GM21723 (cell line): ENCODE results near the gene MYMX.

ENCODE experiments used
- ATAC-seq: cut with Tn5 transposase; IDR thresholded peaks from one replicate; pipeline ENCODE4 v1.9.1; 2021; ENCODE audit warnings: mild to moderate bottlenecking, moderate library complexity; ENCODE audit not compliant: unreplicated experiment

The MYMX gene

DNA sequence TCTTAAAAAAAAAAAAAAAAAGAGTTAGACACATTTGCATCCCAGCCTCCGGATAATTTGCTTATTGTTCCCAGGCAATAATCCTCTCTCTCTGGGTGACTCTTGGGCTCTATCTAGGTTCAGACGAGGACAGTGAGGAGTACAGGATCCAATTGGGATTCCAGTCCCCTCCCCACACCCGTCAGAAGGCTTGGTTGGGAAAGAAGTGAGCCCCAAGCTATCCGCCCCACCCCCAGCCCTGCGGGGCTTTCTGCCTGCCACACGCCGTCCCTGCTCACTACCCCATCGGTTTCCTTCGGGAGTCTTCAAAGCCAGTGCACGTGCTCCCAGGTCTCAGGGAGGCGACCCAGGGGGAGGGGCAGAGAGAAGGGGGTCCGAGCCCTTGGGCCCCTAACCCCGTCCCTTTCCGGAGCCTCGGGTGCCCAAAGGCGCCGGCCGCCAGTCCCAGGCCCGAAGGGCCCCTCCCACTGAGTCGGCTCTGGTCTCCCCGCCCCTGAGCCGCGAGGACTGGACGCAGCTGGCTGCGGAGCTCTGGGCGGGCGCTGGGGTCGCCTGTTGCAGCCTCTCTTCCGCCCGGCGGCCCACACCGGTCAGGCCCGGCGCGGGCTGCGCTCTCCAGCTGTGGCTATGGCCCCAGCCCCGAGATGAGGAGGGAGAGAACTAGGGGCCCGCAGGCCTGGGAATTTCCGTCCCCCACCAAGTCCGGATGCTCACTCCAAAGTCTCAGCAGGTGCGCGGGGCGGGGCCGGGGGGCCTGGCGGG lies 2.5 kb downstream of the MYMX start:
- peak; percentile 50 for ATAC-seq

DNA sequence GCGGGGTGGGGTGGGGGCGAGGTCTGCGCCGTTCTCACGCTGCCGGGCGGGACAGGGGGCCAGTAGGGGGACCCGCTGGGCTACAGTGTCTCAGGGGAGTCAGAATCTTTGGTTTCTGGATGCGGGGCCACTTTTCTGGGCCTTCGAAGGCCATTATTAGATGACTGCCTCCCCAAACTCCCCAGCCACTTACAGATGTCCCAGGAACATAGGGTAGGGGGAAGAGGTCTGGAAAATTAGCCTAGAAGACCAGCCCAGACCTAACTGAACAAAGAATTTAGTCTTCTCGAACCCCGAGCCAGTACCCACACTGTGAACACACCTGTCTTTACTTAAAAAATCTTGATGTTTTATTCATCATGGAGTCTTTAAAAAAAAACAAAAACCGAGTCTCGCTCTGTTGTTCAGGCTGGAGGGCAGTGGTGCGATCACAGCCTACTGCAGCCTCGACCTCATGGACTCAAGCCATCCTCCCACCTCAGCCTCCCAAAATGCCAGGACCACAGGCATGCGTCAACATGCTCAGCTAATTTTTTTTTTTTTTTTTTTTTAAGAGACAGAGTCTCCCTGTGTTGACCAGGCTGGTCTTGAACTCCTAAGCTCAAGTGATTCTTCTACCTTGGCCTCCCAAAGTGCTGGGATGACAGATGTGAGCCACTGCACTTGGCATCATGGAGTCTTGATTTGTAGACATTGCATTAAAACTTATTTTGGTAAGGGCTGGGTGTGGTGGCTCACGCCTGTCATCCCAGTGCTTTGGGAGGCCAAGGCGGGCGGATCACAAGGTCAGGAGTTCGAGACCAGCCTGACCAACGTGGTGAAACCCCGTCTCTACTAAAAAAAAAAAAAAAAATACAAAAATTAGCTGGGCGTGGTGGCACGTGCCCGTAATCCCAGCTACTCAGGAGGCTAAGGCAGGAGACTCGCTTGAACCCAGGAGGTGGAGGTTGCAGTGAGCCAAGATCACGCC lies 3.4 kb downstream of the MYMX start:
- no peak for ATAC-seq

DNA sequence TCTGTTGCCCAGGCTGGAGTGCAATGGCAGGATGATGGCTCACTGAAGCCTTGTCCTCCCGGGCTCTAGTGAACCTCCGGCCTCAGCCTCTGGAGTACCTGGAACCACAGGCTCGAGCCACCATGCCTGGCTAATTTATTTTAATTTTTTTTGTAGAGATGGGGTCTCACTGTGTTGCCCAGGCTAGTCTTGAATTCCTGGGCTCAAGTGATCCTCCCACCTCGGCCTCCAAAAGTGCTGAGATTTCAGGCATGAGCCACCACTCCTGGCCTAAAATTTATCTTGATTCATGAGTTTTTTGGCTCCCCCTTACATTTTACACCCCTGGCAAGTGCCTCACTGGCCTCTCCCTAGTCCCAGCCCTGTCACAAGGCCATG lies 4.2 kb downstream of the MYMX start:
- ATAC-seq = no peak

DNA sequence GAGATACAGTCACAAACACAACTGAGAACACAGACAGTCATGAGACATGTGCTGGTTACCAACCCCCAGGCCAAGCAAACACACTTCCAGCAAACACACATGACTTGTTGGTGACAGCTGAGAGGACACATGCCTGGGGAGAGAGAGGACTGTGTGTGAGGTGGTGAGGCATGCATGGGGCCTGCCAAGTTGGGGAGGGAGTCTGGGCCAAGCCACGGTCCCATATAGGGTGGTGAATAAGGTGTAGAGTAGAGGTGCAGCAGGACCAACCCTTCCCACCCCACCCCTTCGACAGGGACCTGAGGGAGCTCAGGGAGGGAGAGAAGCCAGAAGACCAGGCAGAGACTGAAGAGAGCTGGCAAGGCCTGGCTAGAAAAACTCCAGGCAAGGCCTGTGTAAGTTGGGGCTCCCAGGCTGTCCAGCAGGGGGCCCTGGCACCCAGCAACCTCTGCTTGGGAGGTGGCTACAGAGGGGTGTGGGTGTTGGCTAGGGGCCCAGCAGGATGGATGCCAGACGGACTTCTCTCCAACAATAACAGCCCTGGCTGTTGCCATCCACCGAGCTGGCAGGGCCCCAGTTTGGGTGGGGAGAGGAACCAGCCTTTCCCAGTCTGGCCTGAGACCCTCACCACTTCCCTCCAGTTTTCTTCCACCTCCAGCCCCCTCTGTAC lies 4.7 kb downstream of the MYMX start:
- peak; percentile 42 for ATAC-seq

DNA sequence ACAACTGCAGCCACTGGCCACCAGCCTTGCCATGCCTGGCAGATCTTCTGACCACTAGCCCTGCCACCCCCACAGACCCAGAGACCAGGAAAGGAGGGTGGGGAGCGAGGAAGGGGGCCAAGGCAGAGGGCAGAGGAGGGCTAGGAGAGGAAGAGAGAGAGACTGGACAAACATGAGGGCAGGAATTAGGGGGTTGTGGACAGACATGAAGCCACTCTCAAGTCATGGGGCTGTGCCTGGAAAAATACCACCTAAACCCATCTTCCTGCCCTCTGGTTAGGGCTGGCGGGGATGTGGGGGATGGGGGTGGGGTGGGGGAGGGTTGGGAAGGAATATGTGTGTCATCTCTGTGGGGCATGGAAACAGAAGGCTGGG lies 5.2 kb downstream of the MYMX start:
- ATAC-seq = no peak

DNA sequence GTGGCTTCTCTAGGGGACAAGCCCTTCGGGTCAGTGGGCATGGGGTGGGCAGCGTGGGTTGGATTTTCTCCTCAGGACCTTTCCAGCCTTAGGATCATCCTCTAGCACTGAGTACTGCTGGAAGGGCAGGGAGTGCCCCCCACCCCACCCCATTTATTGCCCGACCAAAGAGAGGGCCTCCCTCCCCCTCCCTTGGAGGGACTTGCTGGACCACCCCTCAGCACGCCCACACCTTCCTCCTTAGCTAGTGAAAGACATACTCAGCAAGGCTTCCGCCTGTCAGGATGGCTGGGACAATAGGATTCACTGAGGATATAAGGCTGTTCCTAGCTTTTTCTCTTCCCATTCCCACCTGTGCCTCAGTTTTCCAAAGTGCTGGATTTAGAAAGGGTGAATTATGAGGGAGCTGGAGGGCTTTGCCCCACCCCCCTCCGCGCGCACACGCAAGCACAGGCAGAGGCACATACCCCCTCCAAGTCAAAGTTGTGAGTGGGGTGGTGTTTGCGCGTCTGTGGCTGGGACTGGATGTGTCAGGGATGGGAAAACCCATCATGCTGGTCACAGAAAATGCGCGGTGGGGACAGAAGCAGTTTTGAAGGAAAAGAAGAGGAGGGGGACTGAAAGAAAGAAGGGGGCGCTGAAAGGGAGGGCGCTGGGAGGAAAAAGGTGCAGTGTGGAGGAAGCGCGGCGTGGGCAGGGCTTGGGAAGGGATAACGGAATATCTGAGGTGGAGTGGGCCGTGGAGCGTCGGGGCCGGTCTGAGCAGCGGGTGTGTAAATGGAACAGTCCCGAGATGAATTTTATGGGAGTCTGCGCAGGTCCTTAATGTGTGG lies 6.0 kb downstream of the MYMX start:
- ATAC-seq = peak; percentile 2

DNA sequence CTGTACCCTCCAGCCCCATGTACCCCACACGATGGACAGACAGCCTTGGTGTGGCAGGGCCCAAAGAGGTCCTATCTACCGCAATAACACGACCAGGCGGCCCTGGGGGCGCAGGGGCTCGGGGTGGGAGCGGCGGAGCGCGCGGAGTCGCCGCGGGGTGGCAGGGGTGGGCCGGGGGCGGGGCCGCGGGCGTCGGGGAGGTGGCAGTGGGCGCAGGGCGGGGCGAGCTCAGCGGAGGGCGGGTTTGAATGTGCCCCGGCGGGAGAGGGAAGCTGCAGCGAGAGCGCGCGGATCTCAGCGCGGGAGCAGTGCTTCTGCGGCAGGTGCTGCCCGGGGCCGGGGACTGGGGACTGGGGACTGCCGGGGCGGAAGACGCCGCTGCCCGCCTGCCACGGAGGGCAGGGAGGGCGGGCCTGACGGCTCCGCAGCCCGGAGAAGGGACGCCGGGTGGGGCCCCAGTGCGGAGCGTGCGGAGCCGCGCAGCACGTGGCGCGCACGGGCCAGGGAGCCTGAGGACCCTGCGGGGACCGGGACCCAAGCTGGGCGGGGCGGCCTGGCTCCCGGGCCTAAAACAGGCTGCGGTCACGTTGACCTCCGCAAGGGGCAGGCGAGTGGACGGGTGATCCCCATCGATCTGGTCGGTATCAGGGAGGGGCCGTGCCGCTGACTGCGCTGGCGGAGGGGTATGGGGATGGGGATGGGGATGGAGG lies 6.7 kb downstream of the MYMX start, which contains the start of gene SLC29A1:
TSS of gene SLC29A1 (plus strand) at position 277 of the 710 bp plus-strand sequence. CDS start 3,719 bp downstream, outside the sequence.
- ATAC-seq = peak; percentile 55

DNA sequence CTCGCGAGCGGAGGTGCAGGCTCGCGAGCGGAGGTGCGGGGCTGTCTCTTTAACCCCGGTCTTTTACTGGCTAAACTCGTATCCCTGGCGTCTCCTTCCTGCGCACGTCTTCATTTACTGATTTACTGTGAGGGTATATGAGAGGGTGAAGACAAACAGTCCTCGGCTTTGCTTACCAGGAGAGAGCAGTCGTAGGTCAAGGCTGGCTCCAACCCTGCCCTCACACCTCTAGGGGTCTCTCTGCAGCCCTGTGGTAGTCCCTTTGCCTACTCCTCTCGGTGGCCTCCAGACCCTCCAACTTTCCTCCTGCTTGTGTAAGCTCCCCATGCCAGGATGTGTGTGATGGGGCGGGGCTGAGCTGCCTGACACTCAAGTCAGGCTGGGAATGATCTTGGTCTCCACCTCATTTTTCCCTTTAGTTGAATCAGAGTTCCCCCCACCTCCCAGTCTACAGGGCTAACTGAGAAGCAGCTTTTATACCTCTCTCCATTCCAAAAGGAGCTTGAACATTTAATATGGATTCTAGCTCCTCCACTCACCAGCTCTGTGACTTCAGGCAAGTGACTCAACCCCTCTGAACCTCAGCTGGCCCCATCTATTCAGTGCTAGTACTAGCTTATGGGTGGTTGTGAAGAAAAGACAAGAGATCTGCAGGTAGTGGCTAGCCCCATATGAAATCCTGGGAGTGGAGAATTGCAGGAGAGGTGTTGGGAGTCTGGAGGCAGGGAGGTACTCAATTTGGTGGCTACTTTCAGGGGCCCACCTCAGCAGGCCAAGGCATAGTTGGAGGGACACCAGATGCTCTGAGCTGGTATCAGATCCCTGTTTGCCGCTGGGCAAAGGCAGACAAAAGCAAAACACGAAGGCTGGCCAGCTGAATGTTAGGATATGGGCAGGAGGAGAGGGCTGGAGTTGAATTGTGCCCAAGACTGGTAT lies 7.6 kb downstream of the MYMX start:
- ATAC-seq = peak; percentile 9

DNA sequence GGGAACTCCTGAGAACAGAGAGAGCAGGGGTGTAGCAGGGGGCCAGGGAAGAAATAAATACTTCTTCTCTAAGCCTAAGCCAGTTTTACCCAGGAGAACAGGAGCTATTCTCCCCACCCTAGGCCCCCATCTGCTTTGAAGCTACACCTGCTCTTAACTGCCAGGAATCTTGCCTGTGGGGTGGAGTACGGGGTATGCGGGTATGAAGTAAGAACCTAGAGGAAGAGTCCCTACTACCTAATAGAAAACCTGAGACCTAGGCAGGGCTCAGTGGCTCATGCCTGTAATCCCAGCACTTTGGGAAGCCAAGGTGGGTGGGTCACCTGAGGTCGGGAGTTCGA lies 8.2 kb downstream of the MYMX start:
- no peak for ATAC-seq

DNA sequence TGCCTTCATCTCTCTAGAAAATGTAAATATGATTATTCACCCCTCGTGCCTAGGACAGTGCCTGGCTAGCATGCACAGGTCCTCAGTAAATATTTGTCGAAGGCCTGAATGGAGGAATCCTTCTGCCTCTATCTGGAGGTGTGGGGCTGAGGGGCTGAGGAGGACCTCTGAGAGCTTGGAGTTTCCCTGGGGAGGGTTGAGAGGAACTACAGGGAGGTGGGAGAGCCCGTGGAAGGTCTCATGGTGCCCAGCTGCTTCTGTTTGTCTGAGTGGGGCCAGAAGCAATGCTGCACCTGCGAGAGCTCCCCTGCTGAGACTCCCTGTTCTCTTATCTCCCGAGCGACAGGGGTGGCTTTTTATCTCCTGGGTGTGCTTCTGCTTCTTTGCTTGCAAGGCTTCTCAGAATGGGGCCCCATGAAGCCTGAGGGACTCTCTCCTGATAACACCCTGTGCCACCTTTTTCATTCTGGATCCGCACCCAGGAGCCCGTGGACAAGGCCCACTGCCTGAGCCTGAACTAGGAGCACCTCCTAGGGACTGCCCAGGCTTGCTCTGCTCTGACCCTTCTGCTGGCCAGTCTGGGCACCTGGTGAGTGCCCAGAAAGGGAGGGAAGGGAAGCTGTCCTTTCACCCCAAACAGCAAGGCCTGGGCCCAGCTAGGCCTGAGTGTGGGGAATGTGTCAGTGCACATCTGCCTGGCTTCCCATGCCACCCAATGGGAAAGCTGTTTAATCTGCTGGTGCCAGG lies 9.0 kb downstream of the MYMX start:
- no peak for ATAC-seq

DNA sequence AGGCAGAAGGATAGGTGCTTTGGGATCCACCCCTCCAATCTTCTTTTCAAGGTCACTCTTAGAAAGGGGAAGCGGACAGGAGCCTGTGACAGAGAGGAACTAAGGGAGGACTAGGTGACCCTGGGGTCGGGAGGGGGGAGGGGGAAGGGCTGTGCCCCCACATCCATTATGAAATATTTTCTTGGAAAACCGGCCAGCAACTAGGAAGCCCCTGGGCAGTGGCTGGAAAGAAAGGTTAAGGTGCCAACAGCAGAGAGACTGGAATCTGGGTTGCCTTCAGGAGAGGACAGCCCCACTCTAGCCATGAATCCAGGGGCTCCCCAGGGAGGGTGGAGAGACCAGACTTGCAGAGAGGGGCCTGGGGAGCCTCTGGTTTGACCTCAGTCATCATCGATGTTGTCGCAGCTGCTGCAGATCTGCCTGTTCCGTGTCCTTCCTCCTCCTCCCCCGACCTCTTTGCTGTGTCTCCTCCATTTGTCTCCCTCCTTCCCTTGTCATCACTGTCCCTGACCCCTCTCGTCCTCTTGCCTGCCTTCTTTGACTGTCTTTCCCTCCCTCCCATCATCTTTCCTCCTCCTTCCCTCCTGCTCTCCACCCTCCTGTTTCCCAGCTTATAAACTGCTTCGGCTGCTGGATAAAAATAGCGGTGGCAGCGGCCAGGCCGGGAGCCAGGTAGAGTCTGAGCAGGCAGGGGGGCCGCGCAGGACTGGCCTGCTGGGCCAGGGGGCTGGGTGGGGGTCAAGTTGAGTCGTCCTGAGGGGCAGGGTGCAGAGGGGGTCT lies 9.8 kb downstream of the MYMX start:
- ATAC-seq = no peak

DNA sequence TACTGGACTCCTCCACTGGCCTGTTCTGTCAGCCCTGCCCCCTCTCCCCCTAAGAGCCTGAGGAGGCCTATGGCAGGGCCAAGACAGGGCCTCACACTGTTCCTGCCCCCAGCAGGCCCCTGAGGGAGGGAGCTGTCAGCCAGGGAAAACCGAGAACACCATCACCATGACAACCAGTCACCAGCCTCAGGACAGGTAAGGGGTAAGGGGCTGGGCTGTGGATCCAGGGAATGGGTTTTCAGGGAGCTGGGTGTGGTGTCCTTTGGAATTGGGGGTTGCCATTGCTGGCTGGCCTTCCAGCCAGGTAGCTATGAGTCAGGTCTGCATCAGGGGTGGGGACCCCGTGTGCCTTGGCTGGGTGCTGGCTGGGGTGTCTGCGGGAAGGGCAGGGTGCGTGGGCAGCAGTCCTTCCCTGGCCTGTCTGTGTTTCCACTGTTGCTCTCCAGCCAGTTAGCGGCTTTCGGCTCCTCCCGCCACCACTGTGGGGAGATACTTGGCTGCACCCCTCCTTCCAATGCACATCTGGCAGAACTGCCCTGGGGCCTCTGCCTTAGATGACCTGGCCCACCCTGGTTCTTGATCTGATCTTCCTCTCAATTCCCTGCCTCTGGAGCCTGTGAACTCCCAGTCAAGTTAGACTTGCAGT lies 10.5 kb downstream of the MYMX start:
- ATAC-seq = no peak

DNA sequence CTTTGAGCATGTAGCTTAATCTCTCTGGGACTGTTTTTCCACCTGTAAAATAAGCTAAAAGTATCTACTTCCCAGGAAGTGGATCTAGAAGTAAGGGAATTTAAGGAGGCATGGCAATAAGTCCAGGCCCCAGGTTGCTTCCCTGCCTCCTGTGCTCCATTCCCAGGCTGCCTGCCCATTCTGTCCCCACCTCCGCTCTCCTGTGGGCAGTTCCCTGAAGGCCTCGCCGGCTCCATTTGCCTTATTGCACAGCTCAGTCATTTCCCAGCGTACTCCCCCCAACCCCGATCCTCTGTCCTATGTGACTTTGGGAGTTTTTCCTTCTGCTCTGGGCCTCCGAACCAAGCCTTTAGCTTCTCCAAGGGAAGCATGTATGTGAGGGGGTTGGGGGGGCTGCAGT lies 11.3 kb downstream of the MYMX start:
- ATAC-seq = no peak

DNA sequence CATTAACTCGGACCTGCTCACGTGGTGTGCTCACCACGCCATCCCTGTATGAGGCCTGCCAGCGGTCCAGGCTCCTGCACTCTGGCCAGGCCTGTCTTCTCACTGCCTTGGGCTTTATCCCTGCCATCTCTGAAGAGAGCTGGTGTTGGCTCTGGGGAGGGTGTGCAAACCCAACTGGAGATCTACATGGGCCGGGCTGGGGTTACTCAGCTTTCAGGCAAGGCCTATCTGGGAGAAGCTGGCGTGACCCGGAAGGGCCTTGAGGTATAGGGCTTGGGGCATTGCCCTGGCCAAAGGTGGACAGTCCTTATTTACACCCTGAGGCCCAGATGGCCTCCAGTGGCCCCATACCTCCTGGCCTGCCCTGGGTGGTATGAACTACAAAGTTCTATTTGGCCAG lies 11.7 kb downstream of the MYMX start:
- ATAC-seq = no peak

DNA sequence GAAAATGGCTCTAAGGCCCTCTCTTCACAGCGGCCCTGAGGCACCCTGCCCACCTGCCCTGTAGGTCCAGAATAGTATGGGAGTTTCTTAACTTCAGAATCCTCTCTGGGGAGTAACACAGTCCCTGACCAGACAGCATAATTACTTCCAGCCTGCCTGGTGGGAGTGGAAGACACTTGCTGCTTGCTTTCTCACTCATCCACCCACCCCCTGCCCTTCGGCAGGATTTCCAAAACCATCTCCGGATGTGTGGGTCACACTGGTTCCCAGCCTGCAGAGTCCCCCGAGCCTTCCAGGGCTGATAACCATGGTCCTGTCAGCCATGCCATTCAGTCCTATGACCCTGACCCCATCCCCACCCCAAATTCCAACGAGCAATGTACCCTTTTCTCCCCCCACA lies 12.1 kb downstream of the MYMX start:
- ATAC-seq = no peak

DNA sequence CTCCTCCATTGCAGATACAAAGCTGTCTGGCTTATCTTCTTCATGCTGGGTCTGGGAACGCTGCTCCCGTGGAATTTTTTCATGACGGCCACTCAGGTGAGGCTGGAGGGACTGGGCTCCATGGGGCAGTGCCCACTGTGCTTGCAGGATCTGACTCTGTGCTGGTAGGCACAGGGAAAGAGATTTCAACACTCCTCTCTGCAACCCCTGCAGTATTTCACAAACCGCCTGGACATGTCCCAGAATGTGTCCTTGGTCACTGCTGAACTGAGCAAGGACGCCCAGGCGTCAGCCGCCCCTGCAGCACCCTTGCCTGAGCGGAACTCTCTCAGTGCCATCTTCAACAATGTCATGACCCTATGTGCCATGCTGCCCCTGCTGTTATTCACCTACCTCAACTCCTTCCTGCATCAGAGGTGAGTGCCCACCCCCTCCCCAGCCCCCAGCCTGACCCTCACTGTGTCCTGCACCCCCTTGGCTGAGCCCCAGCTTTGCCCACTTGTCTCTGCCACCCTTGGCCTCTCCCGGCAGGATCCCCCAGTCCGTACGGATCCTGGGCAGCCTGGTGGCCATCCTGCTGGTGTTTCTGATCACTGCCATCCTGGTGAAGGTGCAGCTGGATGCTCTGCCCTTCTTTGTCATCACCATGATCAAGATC lies 12.8 kb downstream of the MYMX start:
- ATAC-seq = no peak
